ENCODE data around the gene RNF5. TPM values are rescaled to one million over a fixed set of nuclear protein-coding genes. Genes with fewer than 3 reads are reported as not detected.

Gene RNF5
- total and polyA plus RNA-seq, 9 of the 15 experiments (the other 6 are each of a cell fraction or from before 2014, with no cell fraction given) = 62.2 to 245 (median 129) TPM

DNA sequence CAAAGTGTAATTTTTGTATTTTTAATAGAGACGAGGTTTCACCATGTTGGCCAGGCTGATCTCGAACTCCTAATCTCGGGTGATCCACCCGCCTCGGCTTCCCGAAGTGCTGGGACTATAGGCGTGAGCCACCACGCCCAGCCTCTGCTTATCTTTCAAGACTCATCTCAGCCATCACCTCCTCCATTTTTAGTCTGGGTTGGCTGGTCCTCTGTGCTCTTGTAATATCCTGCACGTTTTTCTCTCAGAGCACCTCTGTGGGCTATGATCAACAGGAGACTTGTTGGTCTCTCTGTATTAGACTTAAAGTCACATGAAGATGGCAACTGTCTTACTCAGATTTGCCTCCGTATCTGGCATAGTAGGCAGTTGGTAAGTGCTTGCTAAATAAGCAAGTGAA lies 38.1 kb downstream of the RNF5 start (continued):
- TF ChIP-seq MCM7 (IDR thresholded peaks at IDR 0.05) (no peak), VEZF1 (CRISPR knock-in tag; IDR thresholded peaks at IDR 0.05) (no peak), ZNF3 (CRISPR knock-in tag; IDR thresholded peaks at IDR 0.05) (no peak), TRIM24 (IDR thresholded peaks at IDR 0.05) (no peak), USF2 (CRISPR knock-in tag; IDR thresholded peaks at IDR 0.05) (no peak)
- TF ChIP-seq, protein P1, sequence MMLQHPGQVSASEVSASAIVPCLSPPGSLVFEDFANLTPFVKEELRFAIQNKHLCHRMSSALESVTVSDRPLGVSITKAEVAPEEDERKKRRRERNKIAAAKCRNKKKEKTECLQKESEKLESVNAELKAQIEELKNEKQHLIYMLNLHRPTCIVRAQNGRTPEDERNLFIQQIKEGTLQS (IDR thresholded peaks at IDR 0.05) = no peak
- TF ChIP-seq, protein P1 (CRISPR knock-in tag; conservative IDR thresholded peaks at IDR 0.05) = no peak

GRCh38 chr6:32216998-32217397 lies 38.8 kb downstream of the RNF5 start:
- CTCF ChIA-PET (ENCODE audit: low intra/inter-chr PET ratio) = no interaction called here
- no peak overlapping the region for H3K4me3 ChIP-seq
- POLR2A ChIA-PET = interaction anchor here (0.8 to 1.0 kb wide), 3 partner anchors 14 to 33 kb away, joined by 3 to 4 read pairs (median 3); no protein-coding TSS in a partner anchor
- no peaks in the 10 kb centered on the region for H3K9me3 ChIP-seq (replicated peaks; ENCODE audit: control insufficient read depth, insufficient read depth, low read depth, low read length)
- H4K20me1 ChIP-seq (replicated peaks; ENCODE audit: control insufficient read depth, insufficient read depth, low read length) = no peaks in the 10 kb centered on the region; the same call in 1 of the 2 replicates
- no TSS peak for BruUV-seq (replicated peaks)
- intact Hi-C loops (cut with micrococcal nuclease) (no loop called here), in situ Hi-C loops (cut with MboI) (no loop called here)
- no peak overlapping the region for H2AFZ ChIP-seq (ENCODE audit: low read depth, low read length)
- H3K4me2 ChIP-seq (ENCODE audit: insufficient read depth, low read length) = no peak overlapping the region
- peaks cover 8 to 16% of the 10 kb centered on the region in 2 experiments; a peak in 4 of 5 replicates for H3K4me1 ChIP-seq (replicated peaks in 1 of 2; ENCODE audit: control insufficient read depth in 2 of 2, insufficient read depth in 2 of 2, low read length in 2 of 2)
- H3K9me1 ChIP-seq (ENCODE audit: control insufficient read depth, insufficient read depth, low read length) = no peaks in the 10 kb centered on the region
- H3K27me3 ChIP-seq (ENCODE audit: control insufficient read depth in 2 of 2, insufficient read depth in 2 of 2, low read length in 2 of 2) = peaks cover 18 to 46% of the 10 kb centered on the region in 2 experiments; a peak in 4 of 5 replicates
- H3K36me3 ChIP-seq (ENCODE audit: control insufficient read depth, insufficient read depth, low read length) = no peaks in the 10 kb centered on the region
- FAIRE-seq = no peak
- no peak for DNase-seq (ENCODE audit: extremely low read depth in 1 of 4, low spot score in 3 of 4)
- 61% methylated on average over 11 of the region's 11 CpGs for WGBS (ENCODE audit: insufficient coverage, low coverage, missing lambda C conversion rate)
- H3K9ac ChIP-seq (ENCODE audit: insufficient read depth in 1 of 2, low read depth in 2 of 2, low read length in 2 of 2) = no peak overlapping the region
- no peak overlapping the region for H3K27ac ChIP-seq (ENCODE audit: extremely low read depth, low read depth, low read length)
- H3K79me2 ChIP-seq (ENCODE audit: control insufficient read depth, insufficient read depth, low read length) = no peaks in the 10 kb centered on the region
- ATAC-seq = no peak
- TF ChIP-seq RFX1 (IDR thresholded peaks at IDR 0.05) (no peak), ZNF449 (CRISPR knock-in tag; IDR thresholded peaks at IDR 0.05) (no peak), ZNF77 (CRISPR knock-in tag; IDR thresholded peaks at IDR 0.05) (no peak), HMGN3 (IDR thresholded peaks at IDR 0.05; ENCODE audit: borderline replicate concordance, extremely low read depth, insufficient read length, low read depth, low read length) (no peak), EWSR1 (IDR thresholded peaks at IDR 0.05; ENCODE audit: borderline replicate concordance, low read depth, partially characterized antibody) (no peak), NONO (IDR thresholded peaks at IDR 0.05; ENCODE audit: low read depth in 2 of 2, low read length in 1 of 2) (no peak), ZNF174 (CRISPR knock-in tag; IDR thresholded peaks at IDR 0.05) (no peak), ZNF263 (CRISPR knock-in tag; IDR thresholded peaks at IDR 0.05; ENCODE audit: borderline replicate concordance) (no peak)
- TF ChIP-seq, protein P2, sequence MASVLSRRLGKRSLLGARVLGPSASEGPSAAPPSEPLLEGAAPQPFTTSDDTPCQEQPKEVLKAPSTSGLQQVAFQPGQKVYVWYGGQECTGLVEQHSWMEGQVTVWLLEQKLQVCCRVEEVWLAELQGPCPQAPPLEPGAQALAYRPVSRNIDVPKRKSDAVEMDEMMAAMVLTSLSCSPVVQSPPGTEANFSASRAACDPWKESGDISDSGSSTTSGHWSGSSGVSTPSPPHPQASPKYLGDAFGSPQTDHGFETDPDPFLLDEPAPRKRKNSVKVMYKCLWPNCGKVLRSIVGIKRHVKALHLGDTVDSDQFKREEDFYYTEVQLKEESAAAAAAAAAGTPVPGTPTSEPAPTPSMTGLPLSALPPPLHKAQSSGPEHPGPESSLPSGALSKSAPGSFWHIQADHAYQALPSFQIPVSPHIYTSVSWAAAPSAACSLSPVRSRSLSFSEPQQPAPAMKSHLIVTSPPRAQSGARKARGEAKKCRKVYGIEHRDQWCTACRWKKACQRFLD (CRISPR knock-in tag; IDR thresholded peaks at IDR 0.05) = no peak

Data from K562 (cell line).